ENCODE data around the gene IP6K1. TPM values are rescaled to one million over a fixed set of nuclear protein-coding genes. Genes with fewer than 3 reads are reported as not detected.
A peak's percentile ranks its signal among the peaks of the same experiment; 100 is the strongest.
"Not testable (repeated sequence)": the region's sequence is repeated elsewhere in the genome, so short reads cannot be mapped to it uniquely, and the experiment has no call there.

The IP6K1 gene
- 41.7 to 46.4 TPM (median 46.4 TPM) in 3 replicates for total RNA-seq

DNA sequence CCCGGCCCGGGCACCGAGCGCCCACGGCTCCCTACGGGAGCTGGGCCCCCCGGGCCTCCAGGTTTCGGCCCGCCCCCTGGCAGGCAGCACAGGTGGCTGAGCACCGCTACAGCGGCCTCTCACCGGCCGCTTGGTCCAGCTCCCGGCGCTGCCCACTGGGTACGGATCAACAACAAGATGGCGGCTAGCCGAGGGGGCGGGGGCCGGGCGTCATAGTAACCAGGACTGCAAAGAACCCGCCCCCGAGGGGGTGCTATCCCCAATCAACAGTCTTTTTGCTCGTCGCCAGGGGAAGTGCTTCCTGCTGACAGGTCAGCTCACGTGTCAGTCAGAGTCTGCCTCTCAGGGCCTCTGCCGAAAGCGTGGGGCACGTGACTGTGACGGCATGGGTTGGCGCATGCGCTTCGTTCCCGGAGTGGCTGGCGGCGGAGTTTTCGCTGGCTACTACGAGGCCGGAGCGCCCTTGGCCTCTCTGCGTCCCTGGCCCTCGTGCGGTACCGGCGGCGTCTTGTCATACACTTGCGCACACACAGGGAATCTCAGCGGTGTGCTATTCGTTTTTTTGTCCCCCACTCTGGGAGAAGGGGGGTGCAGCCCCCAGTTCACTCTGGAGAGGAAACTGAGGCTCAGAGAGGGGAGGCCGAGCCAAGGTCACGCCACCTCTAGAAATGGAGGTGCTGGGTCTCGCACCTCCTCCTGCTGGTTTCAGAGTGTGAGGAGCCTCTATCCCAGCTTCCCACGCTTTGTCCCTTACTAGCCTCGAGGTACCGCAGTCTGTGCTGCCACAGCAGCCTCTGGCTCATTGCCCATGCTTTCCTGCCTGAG is at the start of gene IP6K1:
Gene IP6K1, minus strand, starts transcription at position 186 of the 825 bp plus-strand sequence. CDS start 38,502 bp downstream, outside the sequence.
- Mint-ChIP-seq H3K4me3 (peak within 1 kb of the TSS; percentile 84), H3K27me3 (ENCODE audit: low read depth) (no peaks in the 10 kb centered on the region)

DNA sequence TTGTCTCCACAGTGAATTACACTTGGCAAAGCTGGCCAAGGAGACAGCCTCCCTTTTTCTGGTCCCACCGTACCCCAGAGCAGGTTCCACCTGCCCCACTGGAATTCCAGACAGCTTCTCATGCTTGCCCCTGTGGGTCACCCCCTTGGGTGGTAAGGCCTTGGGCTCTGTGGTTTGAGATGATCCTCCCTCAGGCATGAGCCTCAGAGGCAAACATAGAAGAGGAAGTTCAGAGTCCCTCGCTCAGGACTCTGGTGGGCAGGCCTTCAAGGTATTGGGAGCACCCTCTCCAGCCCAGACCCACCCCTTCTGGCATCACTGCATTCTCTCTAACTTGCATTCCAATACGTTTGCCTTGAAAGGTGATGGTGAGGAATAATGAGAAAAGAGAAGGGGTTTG is 45.0 kb upstream of the IP6K1 start:
- Mint-ChIP-seq H3K36me3 (peaks cover 8% of the 10 kb centered on the region), H3K4me1 (no peaks in the 10 kb centered on the region), H3K27me3 (ENCODE audit: low read depth) (no peaks in the 10 kb centered on the region)

More for the DNA sequence above, at the start of gene IP6K1:
- TF ChIP-seq, protein P1, sequence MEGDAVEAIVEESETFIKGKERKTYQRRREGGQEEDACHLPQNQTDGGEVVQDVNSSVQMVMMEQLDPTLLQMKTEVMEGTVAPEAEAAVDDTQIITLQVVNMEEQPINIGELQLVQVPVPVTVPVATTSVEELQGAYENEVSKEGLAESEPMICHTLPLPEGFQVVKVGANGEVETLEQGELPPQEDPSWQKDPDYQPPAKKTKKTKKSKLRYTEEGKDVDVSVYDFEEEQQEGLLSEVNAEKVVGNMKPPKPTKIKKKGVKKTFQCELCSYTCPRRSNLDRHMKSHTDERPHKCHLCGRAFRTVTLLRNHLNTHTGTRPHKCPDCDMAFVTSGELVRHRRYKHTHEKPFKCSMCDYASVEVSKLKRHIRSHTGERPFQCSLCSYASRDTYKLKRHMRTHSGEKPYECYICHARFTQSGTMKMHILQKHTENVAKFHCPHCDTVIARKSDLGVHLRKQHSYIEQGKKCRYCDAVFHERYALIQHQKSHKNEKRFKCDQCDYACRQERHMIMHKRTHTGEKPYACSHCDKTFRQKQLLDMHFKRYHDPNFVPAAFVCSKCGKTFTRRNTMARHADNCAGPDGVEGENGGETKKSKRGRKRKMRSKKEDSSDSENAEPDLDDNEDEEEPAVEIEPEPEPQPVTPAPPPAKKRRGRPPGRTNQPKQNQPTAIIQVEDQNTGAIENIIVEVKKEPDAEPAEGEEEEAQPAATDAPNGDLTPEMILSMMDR (IDR thresholded peaks at IDR 0.05; ENCODE audit: unreplicated experiment): no peak
- Mint-ChIP-seq H3K36me3 (peaks cover 4% of the 10 kb centered on the region), H3K9me3 (no peaks in the 10 kb centered on the region), H3K27ac (peak within 1 kb of the TSS; percentile 97), H3K4me1 (peaks cover 28% of the 10 kb centered on the region)
- DNase-seq (ENCODE audit: low spot score in 2 of 2, unreplicated experiment in 2 of 2): peak; percentile 99 to 100

DNA sequence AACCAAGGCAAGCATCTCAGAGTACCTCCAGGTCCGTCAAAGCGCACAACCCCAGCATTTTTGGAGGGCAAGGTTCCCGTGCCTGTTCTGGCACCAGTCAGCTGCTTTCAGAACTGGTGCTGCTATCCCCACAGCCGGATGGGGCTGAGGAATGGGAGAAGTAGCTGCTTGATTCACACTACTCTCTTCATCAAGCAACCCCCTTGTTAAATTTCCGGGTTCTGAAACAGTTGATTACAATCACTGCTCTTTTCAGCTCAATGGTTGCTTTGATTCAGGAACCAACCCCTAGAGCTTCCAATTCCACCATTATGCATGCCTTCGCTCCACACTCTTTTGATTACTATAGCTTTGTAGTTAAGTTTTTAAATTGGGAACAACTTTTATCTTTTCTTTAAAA is 39.7 kb upstream of the IP6K1 start:
- no peaks in the 10 kb centered on the region for H3K9me3 Mint-ChIP-seq
- H3K4me3 Mint-ChIP-seq: no peak overlapping the region
- H3K4me1 Mint-ChIP-seq: no peaks in the 10 kb centered on the region
- H3K27me3 Mint-ChIP-seq (ENCODE audit: low read depth): no peaks in the 10 kb centered on the region
- no peak for DNase-seq (ENCODE audit: low spot score in 2 of 2, unreplicated experiment in 2 of 2)
- TF ChIP-seq, protein P1 (IDR thresholded peaks at IDR 0.05; ENCODE audit: unreplicated experiment): no peak
- H3K27ac Mint-ChIP-seq: no peak overlapping the region
- H3K36me3 Mint-ChIP-seq: peaks cover 5% of the 10 kb centered on the region

More for the DNA sequence above, 45.0 kb upstream of the IP6K1 start:
- Mint-ChIP-seq H3K9me3 (no peaks in the 10 kb centered on the region), H3K4me3 (no peak overlapping the region), H3K27ac (no peak overlapping the region)
- TF ChIP-seq, protein P1 (IDR thresholded peaks at IDR 0.05; ENCODE audit: unreplicated experiment): no peak
- DNase-seq (ENCODE audit: low spot score in 2 of 2, unreplicated experiment in 2 of 2): no peak

DNA sequence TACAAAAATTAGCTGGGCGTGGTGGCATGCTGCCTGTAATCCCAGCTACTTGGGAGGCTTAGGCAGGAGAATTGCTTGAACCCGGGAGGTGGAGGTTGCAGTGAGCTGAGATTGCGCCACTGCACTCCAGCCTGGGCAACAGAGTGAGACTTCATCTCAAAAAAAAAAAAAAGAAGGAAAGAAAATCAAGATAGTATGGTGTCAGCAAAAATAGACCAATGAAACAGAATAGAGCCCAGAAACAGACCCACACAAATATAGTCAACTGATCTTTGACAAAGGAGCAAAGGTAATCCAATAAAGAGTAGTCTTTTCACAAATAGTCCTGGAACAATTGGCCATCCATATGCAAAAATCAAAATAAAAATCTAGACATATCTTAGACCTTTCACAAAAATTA is 36.8 kb upstream of the IP6K1 start:
- not testable (repeated sequence) for H3K27me3 Mint-ChIP-seq (ENCODE audit: low read depth); H3K9me3 Mint-ChIP-seq; H3K27ac Mint-ChIP-seq; DNase-seq (ENCODE audit: low spot score in 2 of 2, unreplicated experiment in 2 of 2); H3K4me3 Mint-ChIP-seq; H3K4me1 Mint-ChIP-seq; H3K36me3 Mint-ChIP-seq

DNA sequence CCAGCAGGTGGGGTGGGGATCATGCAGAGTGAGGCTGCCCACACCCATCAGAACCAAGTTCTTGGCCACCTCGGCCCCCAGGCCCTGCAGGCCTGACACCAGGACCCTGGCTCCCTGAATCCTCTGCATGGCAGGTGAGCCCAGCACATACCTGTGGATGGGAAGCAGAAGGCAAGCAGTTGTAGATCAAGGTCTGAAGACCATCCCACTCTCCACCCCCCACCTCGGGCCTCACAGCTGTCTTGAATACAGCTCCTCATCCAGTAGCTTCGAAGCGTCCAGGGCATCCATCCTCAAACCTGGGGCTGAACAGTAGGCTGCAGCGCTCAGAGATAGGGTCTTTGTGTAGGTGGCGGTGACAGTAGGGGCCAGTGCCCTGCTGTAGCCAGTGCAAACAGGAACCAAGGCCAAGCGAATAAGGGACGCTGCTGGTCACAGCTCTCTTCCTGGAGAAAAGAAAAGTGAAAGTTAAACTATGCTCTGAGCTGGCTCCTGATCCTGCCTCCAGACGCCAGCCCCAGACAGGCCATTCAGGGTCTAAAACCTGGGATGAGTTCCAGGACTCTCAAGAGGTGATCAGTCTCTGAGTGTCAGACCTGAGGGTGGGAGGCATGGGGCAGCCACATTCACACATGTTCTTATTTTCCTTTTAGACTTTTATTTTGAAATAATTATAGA is 27.3 kb upstream of the IP6K1 start, which contains the start of gene UBA7:
Gene UBA7, minus strand, starts transcription at position 457 of the 678 bp plus-strand sequence. Its CDS starts 166 bp downstream, at position 291.
- TF ChIP-seq, protein P1 (IDR thresholded peaks at IDR 0.05; ENCODE audit: unreplicated experiment): no peak
- Mint-ChIP-seq H3K4me3 (peak within 1 kb of the TSS; percentile 70), H3K9me3 (no peaks in the 10 kb centered on the region), H3K4me1 (peaks cover 20% of the 10 kb centered on the region), H3K27ac (peak within 1 kb of the TSS; percentile 95), H3K27me3 (ENCODE audit: low read depth) (no peaks in the 10 kb centered on the region), H3K36me3 (peaks cover 5% of the 10 kb centered on the region)
- no peak for DNase-seq (ENCODE audit: low spot score in 2 of 2, unreplicated experiment in 2 of 2)

All from mesothelial cell of epicardium (in vitro differentiated cells).